ENCODE data around the gene HIF3A. TPM values are rescaled to one million over a fixed set of nuclear protein-coding genes. Genes with fewer than 3 reads are reported as not detected.
A peak's percentile ranks its signal among the peaks of the same experiment; 100 is the strongest.
"Not testable (repeated sequence)": the region's sequence is repeated elsewhere in the genome, so short reads cannot be mapped to it uniquely, and the experiment has no call there.

HIF3A gene
- total and polyA plus RNA-seq, 2 of the 4 experiments (the other 2 are of a cell fraction): 0.02 TPM; not detected in 1

- ChIA-PET POLR2A (ENCODE audit: unreplicated experiment) (interaction anchor here (0.6 kb wide), 1 partner anchor 160 kb away, joined by 3 read pairs; no protein-coding TSS in a partner anchor), CTCF (interaction anchor here (1.2 kb wide), 1 partner anchor 11 kb away, joined by 3 read pairs; no protein-coding TSS in a partner anchor)
- H2BK20ac ChIP-seq (ENCODE audit: low read depth, low read length): no peak overlapping the region
- no peak overlapping the region for H3K9ac ChIP-seq (ENCODE audit: low read depth, low read length)
- H3K4me1 ChIP-seq (ENCODE audit: control insufficient read depth, insufficient read depth, low read length): peaks cover 3% of the 10 kb centered on the region; the same call in 1 of the 2 replicates
- H2BK5ac ChIP-seq (ENCODE audit: low read depth, low read length, poor library complexity, severe bottlenecking): no peak overlapping the region
- peak overlapping the region; percentile 39; the same call in 1 of the 2 replicates for H3K4ac ChIP-seq (ENCODE audit: low read depth, low read length)
- H3K56ac ChIP-seq (ENCODE audit: extremely low read depth, insufficient read depth, low read length): no peak overlapping the region
- no peak overlapping the region for H2AK9ac ChIP-seq (replicated peaks; ENCODE audit: low read depth, low read length, poor library complexity)
- H4K20me1 ChIP-seq (ENCODE audit: insufficient read depth, low read length): no peaks in the 10 kb centered on the region; the same call in 1 of the 2 replicates
- H3K4me3 ChIP-seq (ENCODE audit: insufficient read depth, low read depth, low read length): no peak overlapping the region
- no peak overlapping the region for H2AK5ac ChIP-seq (ENCODE audit: low read depth, low read length)
- H3K79me1 ChIP-seq (ENCODE audit: low read depth in 1 of 2, low read length in 2 of 2): no peaks in the 10 kb centered on the region
- no peak overlapping the region for H3K4me2 ChIP-seq (ENCODE audit: low read depth, low read length)
- H4K8ac ChIP-seq (ENCODE audit: low read depth in 2 of 2, low read length in 2 of 2): no peak overlapping the region
- H3K18ac ChIP-seq (ENCODE audit: low read depth, low read length): no peak overlapping the region
- ATAC-seq (ENCODE audit: low read depth): peak; percentile 60
- H2AFZ ChIP-seq (replicated peaks; ENCODE audit: low read length, poor library complexity): no peak overlapping the region
- no peak overlapping the region for H3K27ac ChIP-seq (ENCODE audit: insufficient read depth, low read length)
- no peak overlapping the region for H3K14ac ChIP-seq (replicated peaks; ENCODE audit: low read depth, low read length)
- H3K27me3 ChIP-seq (ENCODE audit: control insufficient read depth, insufficient read depth, low read length): peaks cover 19% of the 10 kb centered on the region
- no peaks in the 10 kb centered on the region for H3K36me3 ChIP-seq (ENCODE audit: control insufficient read depth, insufficient read depth, low read length)
- BruUV-seq (replicated peaks): no TSS peak
- no peak overlapping the region for H4K5ac ChIP-seq (ENCODE audit: low read depth, low read length)
- peaks cover 3% of the 10 kb centered on the region; the same call in 1 of the 2 replicates for H3K9me1 ChIP-seq (ENCODE audit: insufficient read depth, low read length)
- in situ Hi-C loops (cut with MboI; ENCODE audit: low sequenced_read_pairs) (no loop called here), intact Hi-C loops (cut with micrococcal nuclease) (no loop called here), dilution Hi-C loops (cut with HindIII; ENCODE audit: low sequenced_read_pairs, unreplicated experiment) (no loop called here)
- H3K9me3 ChIP-seq (ENCODE audit: control insufficient read depth, insufficient read depth, low read length): no peaks in the 10 kb centered on the region
- peak; percentile 70 for DNase-seq
- H3K23ac ChIP-seq (ENCODE audit: low read depth, low read length): no peak overlapping the region
- H2BK120ac ChIP-seq (ENCODE audit: low read depth, low read length): no peak overlapping the region
- no peak overlapping the region for H2BK15ac ChIP-seq (ENCODE audit: low read depth, low read length)
- no peak overlapping the region for H4K91ac ChIP-seq (ENCODE audit: insufficient read depth, low read depth, low read length)
- 29% methylated on average over 1 of the region's 8 CpGs; no CpG with 5 or more reads in 1 of the 2 experiments for WGBS, 2 experiments (ENCODE audit: extremely low coverage in 2 of 2, insufficient read length in 1 of 2)
- TF ChIP-seq FOS (IDR thresholded peaks at IDR 0.05; ENCODE audit: low read depth, low read length): no peak; the same call in 1 of the 2 replicates
- TF ChIP-seq MAFK (IDR thresholded peaks at IDR 0.05; ENCODE audit: low read depth, low read length): peak; percentile 48
- no peak for TF ChIP-seq RAD21 (IDR thresholded peaks at IDR 0.05; ENCODE audit: low read length)
- TF ChIP-seq BHLHE40 (IDR thresholded peaks at IDR 0.05; ENCODE audit: low read depth, low read length): 0 out of 2 replicates have a peak, but pooled peaks have one; percentile 1
Measured at GRCh38 chr19:46271481-46272197, 25.2 kb upstream of the HIF3A start.

GRCh38 chr19:46273931-46274330, 22.9 kb upstream of the HIF3A start:
- ATAC-seq (ENCODE audit: low read depth); H2BK5ac ChIP-seq (ENCODE audit: low read depth, low read length, poor library complexity, severe bottlenecking); H2BK15ac ChIP-seq (ENCODE audit: low read depth, low read length); H3K4me3 ChIP-seq (ENCODE audit: insufficient read depth, low read depth, low read length); intact Hi-C loops (cut with micrococcal nuclease); CTCF ChIA-PET; DNase-seq; H3K4me2 ChIP-seq (ENCODE audit: low read depth, low read length); H4K91ac ChIP-seq (ENCODE audit: insufficient read depth, low read depth, low read length); POLR2A ChIA-PET (ENCODE audit: unreplicated experiment); H3K18ac ChIP-seq (ENCODE audit: low read depth, low read length); H3K4ac ChIP-seq (ENCODE audit: low read depth, low read length); H3K4me1 ChIP-seq (ENCODE audit: control insufficient read depth, insufficient read depth, low read length); H3K14ac ChIP-seq (replicated peaks; ENCODE audit: low read depth, low read length); H2AK5ac ChIP-seq (ENCODE audit: low read depth, low read length); H3K79me1 ChIP-seq (ENCODE audit: low read depth in 1 of 2, low read length in 2 of 2); H2BK120ac ChIP-seq (ENCODE audit: low read depth, low read length); H2AK9ac ChIP-seq (replicated peaks; ENCODE audit: low read depth, low read length, poor library complexity); H4K8ac ChIP-seq (ENCODE audit: low read depth in 2 of 2, low read length in 2 of 2); H4K5ac ChIP-seq (ENCODE audit: low read depth, low read length); H3K36me3 ChIP-seq (ENCODE audit: control insufficient read depth, insufficient read depth, low read length); H3K9me1 ChIP-seq (ENCODE audit: insufficient read depth, low read length); H2AFZ ChIP-seq (replicated peaks; ENCODE audit: low read length, poor library complexity); BruUV-seq (replicated peaks); H3K23ac ChIP-seq (ENCODE audit: low read depth, low read length); dilution Hi-C loops (cut with HindIII; ENCODE audit: low sequenced_read_pairs, unreplicated experiment); H3K9ac ChIP-seq (ENCODE audit: low read depth, low read length); H2BK20ac ChIP-seq (ENCODE audit: low read depth, low read length); H3K9me3 ChIP-seq (ENCODE audit: control insufficient read depth, insufficient read depth, low read length); H3K56ac ChIP-seq (ENCODE audit: extremely low read depth, insufficient read depth, low read length); in situ Hi-C loops (cut with MboI; ENCODE audit: low sequenced_read_pairs); H3K27ac ChIP-seq (ENCODE audit: insufficient read depth, low read length); H4K20me1 ChIP-seq (ENCODE audit: insufficient read depth, low read length): not testable (repeated sequence)
- peaks cover 18% of the 10 kb centered on the region for H3K27me3 ChIP-seq (ENCODE audit: control insufficient read depth, insufficient read depth, low read length)
- WGBS, 2 experiments (ENCODE audit: extremely low coverage in 2 of 2, insufficient read length in 1 of 2): 48% methylated on average over 4 of the region's 6 CpGs; no CpG with 5 or more reads in 1 of the 2 experiments
